ENCODE measurements around the gene NFE2L2.

NFE2L2 gene

GRCh38 chr2:177258059-177258458, 6.5 kb downstream of the NFE2L2 start:
- Histone ChIP-seq H3K27me3 (ENCODE audit: insufficient read depth, low read length) (no peaks in the 10 kb centered on the region), H3K79me2 (ENCODE audit: insufficient read depth, low read length) (peaks cover 100% of the 10 kb centered on the region), H3K9me2 (ENCODE audit: low read depth, low read length) (no peaks in the 10 kb centered on the region), H3K36me3 (ENCODE audit: insufficient read depth, low read length) (peaks cover 50% of the 10 kb centered on the region), H2AFZ (ENCODE audit: low read length) (no peak overlapping the region), H3K27ac (ENCODE audit: low read depth, low read length, poor library complexity, severe bottlenecking) (no peak overlapping the region), H3K4me3 (ENCODE audit: low read depth, low read length, poor library complexity, severe bottlenecking) (no peak overlapping the region), H4K20me1 (ENCODE audit: insufficient read depth, low read length) (no peaks in the 10 kb centered on the region; the same call in 1 of the 2 replicates), H3K4me2 (ENCODE audit: low read length) (no peak overlapping the region), H3K4me1 (ENCODE audit: insufficient read depth, low read length, severe bottlenecking) (peaks cover 64% of the 10 kb centered on the region), H3K9ac (ENCODE audit: low read length) (no peak overlapping the region), H3F3A (ENCODE audit: insufficient read depth, low read length) (no peaks in the 10 kb centered on the region), H3K9me3 (ENCODE audit: low read length) (no peaks in the 10 kb centered on the region)
- TF ChIP-seq EZH2 (IDR thresholded peaks at IDR 0.05; ENCODE audit: borderline replicate concordance, low read length) (no peak), CTCF (IDR thresholded peaks at IDR 0.05; ENCODE audit: low read length) (no peak)

DNA sequence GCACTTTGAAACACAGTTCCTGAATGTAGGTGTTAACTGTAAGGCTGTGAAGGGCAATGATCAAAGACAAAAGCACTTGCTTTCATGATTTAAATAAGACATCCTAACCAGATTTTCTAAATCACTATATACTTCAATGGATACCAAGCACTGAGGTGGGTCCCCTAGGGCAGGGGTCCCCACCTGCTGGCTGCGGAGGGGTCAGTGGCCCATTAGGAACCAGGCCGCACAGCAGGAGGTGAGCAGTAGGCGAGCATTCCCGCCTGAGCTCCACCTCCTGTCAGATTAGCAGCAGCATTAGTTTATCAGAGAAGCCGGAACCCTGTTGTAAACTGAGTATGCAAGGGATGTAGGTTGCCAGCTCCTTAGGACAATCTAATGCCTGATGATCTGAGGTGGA, 7.1 kb downstream of the NFE2L2 start:
- no peaks in the 10 kb centered on the region for H3K9me3 ChIP-seq (ENCODE audit: low read length)
- no peak overlapping the region for H3K9ac ChIP-seq (ENCODE audit: low read length)
- TF ChIP-seq CTCF (IDR thresholded peaks at IDR 0.05; ENCODE audit: low read length) (no peak), EZH2 (IDR thresholded peaks at IDR 0.05; ENCODE audit: borderline replicate concordance, low read length) (no peak)
- no peak overlapping the region for H3K4me2 ChIP-seq (ENCODE audit: low read length)
- no peaks in the 10 kb centered on the region; the same call in 1 of the 2 replicates for H4K20me1 ChIP-seq (ENCODE audit: insufficient read depth, low read length)
- no peak overlapping the region for H3K4me3 ChIP-seq (ENCODE audit: low read depth, low read length, poor library complexity, severe bottlenecking)
- H3F3A ChIP-seq (ENCODE audit: insufficient read depth, low read length) = no peaks in the 10 kb centered on the region
- no peak overlapping the region for H2AFZ ChIP-seq (ENCODE audit: low read length)
- peaks cover 100% of the 10 kb centered on the region for H3K79me2 ChIP-seq (ENCODE audit: insufficient read depth, low read length)
- no peaks in the 10 kb centered on the region for H3K9me2 ChIP-seq (ENCODE audit: low read depth, low read length)
- H3K36me3 ChIP-seq (ENCODE audit: insufficient read depth, low read length) = peaks cover 50% of the 10 kb centered on the region
- peaks cover 69% of the 10 kb centered on the region for H3K4me1 ChIP-seq (ENCODE audit: insufficient read depth, low read length, severe bottlenecking)
- H3K27me3 ChIP-seq (ENCODE audit: insufficient read depth, low read length) = no peaks in the 10 kb centered on the region
- H3K27ac ChIP-seq (ENCODE audit: low read depth, low read length, poor library complexity, severe bottlenecking) = no peak overlapping the region

GRCh38 chr2:177256695-177257094, 7.8 kb downstream of the NFE2L2 start:
- Histone ChIP-seq H3K4me1 (ENCODE audit: insufficient read depth, low read length, severe bottlenecking) (peaks cover 67% of the 10 kb centered on the region), H3K4me2 (ENCODE audit: low read length) (no peak overlapping the region; the same call in 1 of the 2 replicates), H3K9ac (ENCODE audit: low read length) (no peak overlapping the region), H4K20me1 (ENCODE audit: insufficient read depth, low read length) (no peaks in the 10 kb centered on the region; the same call in 1 of the 2 replicates), H3K9me2 (ENCODE audit: low read depth, low read length) (no peaks in the 10 kb centered on the region), H3K9me3 (ENCODE audit: low read length) (no peaks in the 10 kb centered on the region), H3K27ac (ENCODE audit: low read depth, low read length, poor library complexity, severe bottlenecking) (no peak overlapping the region), H3F3A (ENCODE audit: insufficient read depth, low read length) (no peaks in the 10 kb centered on the region), H3K27me3 (ENCODE audit: insufficient read depth, low read length) (no peaks in the 10 kb centered on the region), H2AFZ (ENCODE audit: low read length) (no peak overlapping the region), H3K79me2 (ENCODE audit: insufficient read depth, low read length) (peaks cover 100% of the 10 kb centered on the region), H3K4me3 (ENCODE audit: low read depth, low read length, poor library complexity, severe bottlenecking) (no peak overlapping the region), H3K36me3 (ENCODE audit: insufficient read depth, low read length) (peaks cover 53% of the 10 kb centered on the region)
- TF ChIP-seq CTCF (IDR thresholded peaks at IDR 0.05; ENCODE audit: low read length) (no peak), EZH2 (IDR thresholded peaks at IDR 0.05; ENCODE audit: borderline replicate concordance, low read length) (no peak)

Measured in OCI-LY1 (cell line).